SKM-1 treated with dmso at 0.1 percent for 144 hours (cell line): ENCODE measurements around the gene PDYN.

ENCODE experiments used
- DNase-seq: peaks from one replicate; lab custom pipeline; 2025; ENCODE audit not compliant: unreplicated experiment; lab: John Stamatoyannopoulos, UW

Gene PDYN

DNA sequence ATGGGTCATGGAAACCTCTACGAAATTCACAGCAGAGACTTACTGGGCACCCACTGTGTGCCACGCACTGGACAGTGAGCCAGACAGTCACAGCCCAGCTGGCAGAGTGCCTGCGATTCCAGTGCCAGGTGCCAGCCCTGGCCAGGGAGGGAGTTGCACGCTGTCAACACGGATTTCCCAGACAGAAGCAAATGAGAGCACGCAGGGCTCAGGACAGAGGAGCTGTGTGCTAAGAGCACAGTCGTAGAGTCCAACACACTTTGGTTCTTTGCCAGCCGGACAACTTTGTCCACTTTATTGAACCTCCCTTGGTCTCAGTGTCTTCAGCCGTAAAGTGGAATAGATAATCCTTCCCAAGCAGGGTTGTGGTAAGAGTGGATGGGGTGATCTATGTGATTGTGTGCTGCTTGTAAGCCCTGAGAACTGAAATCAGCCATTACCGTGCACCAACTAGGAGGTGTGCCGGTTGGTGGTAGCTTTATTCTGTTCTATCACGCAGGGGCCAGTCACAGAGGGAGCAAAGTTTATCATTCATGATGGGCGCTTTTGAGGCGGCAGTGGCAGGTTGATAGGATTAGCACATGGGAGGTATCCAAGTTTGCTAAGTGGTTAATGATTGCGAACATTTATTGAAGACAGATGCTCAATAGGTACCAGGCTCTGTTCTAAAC lies 58.0 kb downstream of the PDYN start:
- DNase-seq = no peak

DNA sequence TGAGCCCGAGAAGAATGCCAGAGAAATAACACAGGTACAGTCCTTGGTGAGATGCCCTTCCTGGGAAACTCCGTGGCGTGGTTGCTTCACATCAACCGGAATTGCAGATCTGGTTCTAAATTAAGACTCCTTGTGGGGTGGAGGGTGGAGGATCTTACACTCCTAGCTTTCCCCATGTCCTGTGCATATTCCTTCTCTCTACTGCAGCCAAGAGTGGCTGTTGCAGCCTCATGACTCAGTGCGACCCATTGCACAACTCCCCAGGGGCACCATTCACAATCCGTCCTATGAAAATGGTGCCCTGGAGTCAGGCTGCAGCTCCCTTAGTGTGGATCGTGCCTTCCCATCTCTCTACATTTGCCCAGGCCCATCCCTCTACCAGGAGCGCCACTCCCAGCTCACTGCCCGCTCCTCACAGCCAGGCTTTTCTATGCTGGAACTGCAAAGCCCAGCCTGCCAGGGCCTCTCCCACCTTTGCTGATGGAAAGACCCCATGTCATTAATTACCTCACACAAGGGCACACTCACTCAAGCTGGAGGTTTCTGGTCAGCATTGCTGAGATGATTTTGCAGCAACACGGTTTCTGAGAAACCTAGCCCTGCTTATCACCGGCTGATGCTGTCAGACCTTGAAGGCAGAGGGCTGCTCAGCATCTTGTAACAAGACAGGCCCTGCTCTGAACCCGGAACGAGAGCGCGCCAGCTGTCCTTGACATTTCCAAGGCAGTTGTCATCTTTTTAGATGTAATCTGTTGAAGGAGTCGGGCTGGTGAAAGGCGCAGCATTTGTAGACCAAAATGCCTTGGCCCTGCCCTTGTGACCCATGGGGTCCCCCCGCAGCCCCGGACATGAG lies 58.9 kb downstream of the PDYN start:
- peak; percentile 24 for DNase-seq

DNA sequence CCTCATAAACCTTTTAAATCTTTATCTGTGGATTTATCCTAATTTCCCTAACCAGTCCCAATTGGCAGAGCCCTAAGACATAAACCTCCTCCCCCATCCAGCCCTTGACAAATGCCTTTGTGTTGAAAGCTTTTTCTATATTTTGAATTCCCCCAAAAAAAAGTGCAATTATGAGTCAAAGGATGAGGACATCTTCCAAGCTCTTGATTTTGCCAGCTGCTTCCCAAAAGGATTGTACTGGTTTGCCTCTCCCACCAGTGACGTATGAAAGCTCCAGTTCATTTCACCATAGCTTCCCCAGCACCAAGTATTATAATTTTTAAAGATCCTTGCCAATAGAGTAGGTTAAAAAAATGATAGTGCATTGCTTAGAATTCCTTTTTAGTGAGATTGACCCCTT lies 59.7 kb downstream of the PDYN start:
- DNase-seq = no peak

DNA sequence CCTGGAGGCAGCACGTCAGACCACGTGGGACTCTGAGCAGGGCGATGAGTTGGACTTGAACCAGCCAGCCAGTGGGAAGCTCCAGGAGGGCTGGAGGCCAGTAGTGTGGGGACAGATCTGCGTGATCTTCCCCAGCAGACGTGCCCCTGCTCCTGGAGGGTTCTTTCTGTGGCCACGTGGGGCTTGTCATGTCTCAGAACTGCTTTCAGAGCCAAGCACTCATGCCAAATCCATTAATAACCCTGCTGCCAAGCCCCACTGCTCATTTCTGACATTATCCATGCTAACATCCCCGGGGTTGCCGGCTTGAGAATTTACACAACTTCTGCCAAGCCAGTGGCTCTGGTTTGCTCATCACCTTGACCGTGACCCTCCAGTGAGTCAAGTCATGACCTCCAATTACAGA lies 60.4 kb downstream of the PDYN start:
- DNase-seq = no peak

DNA sequence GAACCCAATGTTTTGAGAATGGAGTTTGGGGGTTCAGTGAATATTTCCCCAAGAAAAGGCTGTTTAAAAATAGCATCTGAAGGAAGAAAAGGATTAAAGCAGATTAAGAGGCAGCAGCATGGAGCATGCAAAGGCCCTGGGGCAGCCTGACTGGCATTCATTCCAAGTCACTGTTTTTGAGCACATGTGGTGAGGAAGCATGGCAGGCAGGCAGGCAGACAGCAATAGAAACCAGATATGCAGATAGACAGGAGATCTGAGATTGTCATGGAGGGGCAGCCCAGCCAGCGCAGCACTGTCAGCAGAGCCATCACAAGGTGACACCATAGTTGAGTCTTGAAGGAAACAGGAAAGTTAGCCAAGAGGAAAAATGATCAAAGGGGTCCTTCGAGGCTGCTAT lies 60.9 kb downstream of the PDYN start:
- no peak for DNase-seq

DNA sequence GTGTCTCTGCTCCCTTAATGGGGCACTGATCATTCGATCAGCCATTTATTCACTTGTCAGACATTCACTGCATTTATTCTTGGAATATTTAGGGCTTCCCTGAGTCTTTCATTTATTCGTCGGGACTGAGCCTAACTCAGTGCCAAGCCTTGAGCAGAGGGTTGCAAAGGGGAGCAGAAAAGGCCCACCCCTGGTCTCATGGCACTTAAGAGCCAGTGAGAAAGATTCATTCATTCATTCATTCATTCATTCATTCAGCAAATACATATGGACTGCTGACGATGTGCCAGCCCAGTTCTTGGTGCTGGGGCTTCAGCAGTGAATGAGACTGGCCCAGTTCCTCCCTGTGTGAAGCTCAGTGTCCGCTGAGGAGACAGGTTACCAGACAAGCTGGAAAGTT lies 62.0 kb downstream of the PDYN start:
- no peak for DNase-seq

DNA sequence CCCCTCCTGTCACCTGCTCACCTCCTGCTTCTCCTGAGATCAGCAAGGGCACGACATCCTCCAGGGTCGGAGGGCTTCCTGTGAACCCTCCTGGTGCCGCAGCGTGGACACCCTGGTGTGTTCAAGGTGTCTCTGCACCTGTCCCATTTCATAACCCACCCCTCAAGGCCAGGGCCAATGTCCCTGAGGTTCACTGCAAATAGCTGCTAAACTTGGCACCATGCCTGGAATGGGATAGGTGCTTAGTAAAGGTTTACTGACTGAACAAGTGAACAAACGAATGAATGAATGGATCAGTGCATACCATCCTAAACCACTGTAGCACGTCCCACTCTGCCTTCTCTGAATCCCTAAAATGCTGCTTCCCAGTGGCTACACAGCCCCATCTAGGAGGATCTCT lies 63.7 kb downstream of the PDYN start:
- no peak for DNase-seq

DNA sequence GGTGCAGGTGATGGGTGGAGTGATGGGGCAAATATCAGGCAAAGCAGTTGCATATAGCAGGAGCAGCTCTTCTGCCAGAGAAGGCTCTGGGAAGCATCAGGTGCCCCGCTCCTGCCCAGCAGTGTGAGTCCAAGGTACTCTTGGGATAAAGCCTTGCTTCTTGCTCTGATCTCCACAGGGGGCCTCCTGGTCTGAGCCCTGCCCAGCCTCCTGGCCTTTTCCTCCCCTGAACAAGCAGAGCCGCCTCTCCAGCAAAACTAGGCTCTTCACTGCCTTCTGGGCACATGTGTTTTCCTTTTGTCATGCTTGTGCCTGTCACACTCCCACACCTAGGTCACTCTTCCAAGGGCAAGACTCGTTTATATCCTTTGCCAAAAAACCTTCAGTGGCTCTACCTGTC lies 64.4 kb downstream of the PDYN start:
- no peak for DNase-seq

DNA sequence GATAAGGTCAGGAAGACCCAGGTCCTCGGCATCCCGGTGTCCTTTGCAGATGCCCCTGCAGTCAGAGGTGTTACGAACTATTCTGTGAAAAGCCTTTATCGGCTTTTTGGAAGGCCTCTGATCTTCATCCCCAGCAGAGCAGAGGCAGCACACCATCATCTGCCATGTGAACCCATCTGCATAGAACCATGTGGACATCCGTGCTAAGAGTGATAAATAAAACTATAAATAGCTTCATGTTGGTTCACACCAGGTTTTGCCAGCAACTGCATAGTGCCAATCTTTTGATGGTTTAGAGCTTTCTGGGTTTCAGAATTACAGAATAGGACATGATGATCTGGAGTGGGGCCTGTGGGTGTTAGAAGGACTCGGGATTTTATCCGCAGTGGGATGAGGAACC lies 65.1 kb downstream of the PDYN start:
- DNase-seq = no peak
